CD4-positive, alpha-beta T cell treated with Interleukin-17A for 4 hours (primary cell): ENCODE data around the gene UGT2A3.

ENCODE experiments used
- DNase-seq: peaks from one replicate; pipeline ENCODE4 v3.0.0-alpha.2; 2020; ENCODE audit warnings: mixed read lengths

UGT2A3 gene

GRCh38 chr4:68909385-68909784, 42.2 kb downstream of the UGT2A3 start:
- no peak for DNase-seq

DNA sequence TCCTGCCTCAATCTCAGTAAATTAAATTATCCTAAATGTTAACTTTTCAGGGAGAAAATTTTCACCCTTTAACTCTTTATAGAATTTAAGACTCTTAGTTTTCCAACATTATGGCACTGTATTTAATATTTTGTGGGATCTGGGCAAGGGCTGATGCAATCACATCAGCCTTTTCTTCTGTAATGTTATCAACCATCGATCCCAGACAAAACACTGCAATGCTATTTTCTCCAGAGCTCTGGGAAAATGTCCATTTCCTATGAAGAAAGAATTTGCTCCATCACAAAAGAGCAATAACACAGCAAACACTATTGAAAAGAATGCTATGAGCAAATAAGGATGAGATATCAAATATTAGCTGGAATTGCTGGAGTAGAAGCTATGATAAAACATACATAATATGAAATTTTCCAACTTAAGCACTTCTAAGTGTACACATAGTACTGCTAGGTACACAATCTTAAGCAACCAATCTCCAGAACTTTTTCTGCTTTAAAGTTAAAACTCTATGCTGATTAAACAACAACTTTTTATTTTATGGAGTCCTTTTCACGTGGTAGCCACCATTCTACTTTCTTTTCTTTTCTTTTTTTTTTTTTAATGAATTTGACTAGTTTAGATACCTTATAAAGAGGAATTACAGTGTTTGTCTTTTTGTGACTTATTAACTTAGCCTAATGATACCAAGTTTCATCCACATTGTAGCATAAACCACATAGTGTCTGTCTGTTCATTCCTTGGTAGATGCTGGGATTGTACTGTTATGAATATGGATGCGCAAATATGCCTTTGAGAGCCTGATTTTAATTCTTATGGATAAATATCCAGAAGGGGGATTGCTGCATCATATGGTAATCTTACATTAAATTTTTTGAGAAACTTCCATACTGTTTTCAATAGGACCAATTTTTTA, 43.6 kb downstream of the UGT2A3 start:
- no peak for DNase-seq

DNA sequence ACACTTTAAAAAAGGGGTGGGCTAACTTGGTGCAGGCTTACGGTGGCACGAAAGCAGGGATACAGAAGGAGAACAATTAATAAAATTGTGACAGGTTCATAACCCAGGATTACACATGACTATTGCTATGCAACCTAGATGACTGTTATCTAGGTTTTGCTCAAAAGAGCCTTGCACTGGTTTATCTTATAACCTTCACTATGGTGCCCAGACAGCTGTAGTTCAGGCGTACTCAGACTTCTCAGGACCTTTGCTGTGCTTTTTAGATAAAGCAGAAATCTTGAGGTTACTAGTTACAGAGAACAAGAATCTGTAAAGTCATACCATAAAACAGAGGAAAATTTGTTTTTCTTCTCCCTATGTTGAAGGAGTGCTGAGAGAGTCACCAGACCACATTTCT, 44.4 kb downstream of the UGT2A3 start:
- DNase-seq = no peak

- DNase-seq = no peak
Observed at GRCh38 chr4:68906780-68907137, 44.8 kb downstream of the UGT2A3 start.

DNA sequence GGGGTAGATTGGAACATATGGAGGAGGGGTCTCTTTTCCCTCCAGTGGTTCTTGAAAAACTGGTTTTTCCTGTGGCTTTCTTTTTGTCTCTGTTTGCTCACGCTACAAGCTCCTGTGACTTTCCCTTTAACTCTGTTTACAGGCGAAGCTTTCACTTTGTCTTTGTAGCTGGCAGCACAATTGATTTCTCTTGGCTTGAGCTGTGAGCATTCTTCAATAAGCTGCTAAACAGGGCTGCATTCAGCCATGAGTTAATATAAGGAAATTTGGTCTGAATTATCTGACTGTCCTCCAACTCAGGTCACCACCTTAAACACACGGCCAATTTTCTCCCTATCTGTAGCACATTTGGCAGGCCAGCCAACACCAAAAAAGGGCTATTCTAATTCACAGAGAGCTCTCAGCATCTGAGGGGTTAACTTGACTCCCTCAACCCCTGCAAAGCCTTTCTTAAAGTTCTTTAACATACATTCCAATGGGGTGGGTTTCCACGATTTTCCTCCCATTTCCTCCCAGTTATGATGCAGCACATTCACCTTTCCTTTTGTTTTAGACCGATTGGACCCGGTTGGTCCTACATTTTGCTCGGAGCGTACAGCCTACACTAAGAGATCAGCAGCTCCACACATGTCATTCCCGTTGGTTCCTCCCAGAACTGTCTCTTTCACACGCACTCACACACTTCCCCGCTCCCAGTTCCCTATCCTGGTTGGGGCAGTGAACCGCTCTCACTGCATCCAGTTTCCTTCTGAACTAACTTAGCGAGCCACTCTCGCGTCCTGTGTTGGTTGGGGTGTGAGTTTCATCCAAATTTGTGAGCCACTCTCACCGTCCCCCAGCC, 45.4 kb downstream of the UGT2A3 start:
- DNase-seq = no peak

DNA sequence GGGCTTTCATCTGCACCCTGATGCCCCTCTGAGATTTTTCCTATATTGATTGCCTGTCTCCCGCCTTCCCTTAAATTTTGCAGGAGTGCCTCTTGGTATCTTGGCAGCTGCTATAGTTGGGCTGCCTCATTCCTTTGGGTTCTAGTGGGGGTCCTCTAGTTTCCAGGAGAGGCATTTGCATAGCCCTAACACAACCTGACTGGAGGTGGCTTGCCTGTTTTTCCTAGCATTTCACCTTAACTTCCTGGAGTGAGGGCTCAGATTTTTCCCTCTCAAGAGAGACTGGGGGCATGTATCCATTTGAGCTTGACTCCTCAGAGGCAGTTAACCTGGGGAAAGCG, 46.0 kb downstream of the UGT2A3 start:
- no peak for DNase-seq

- no peak for DNase-seq
Observed at GRCh38 chr4:68904786-68905185, 46.8 kb downstream of the UGT2A3 start.

- DNase-seq = no peak
Observed at GRCh38 chr4:68896749-68897148, 54.9 kb downstream of the UGT2A3 start.

GRCh38 chr4:68895561-68896198, 55.9 kb downstream of the UGT2A3 start:
- no peak for DNase-seq

GRCh38 chr4:68892861-68893260, 58.7 kb downstream of the UGT2A3 start:
- DNase-seq = no peak

DNA sequence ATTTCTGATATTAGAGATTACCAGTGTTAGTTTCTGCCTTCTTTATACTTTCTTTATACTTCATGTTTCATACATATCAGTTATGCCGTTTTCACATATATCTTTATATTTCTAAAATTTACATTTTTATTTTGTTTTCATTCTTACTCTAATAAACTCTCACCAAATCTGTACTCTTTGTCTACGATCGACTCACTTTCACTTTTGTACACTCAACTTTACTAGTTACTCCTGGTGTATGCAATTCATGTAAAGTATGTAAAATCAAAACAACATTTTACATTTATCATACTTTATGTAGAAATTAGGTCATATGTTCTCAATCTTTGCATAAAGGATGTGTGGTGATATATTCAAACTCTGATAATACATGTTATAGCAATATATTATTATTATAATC, 59.9 kb downstream of the UGT2A3 start:
- DNase-seq = no peak

- no peak for DNase-seq
Observed at GRCh38 chr4:68885545-68885944, 66.1 kb downstream of the UGT2A3 start.

GRCh38 chr4:68883870-68884269, 67.7 kb downstream of the UGT2A3 start:
- no peak for DNase-seq
